HepG2 (cell line): Measurements from ENCODE around the gene ARRDC1. TPM values are rescaled to one million over a fixed set of nuclear protein-coding genes. Genes with fewer than 3 reads are reported as not detected.

Source experiments
- CHD2 ChIP-seq: IDR thresholded peaks from 2 replicates; pipeline ENCODE4 v1.6.1; 2011; ENCODE audit warnings: low read depth, low read length, improper control_type of control experiment
- GATA4 ChIP-seq: sonication (generic); IDR thresholded peaks from 2 replicates; pipeline ENCODE4 v1.6.1; 2016; ENCODE audit warnings: antibody characterized with exemption, low read depth, borderline replicate concordance
- GTF3A ChIP-seq: sonication (generic); formaldehyde crosslinking; conservative IDR thresholded peaks from 2 replicates; pipeline ENCODE4 v1.4.0; 2020; ENCODE audit warnings: mild to moderate bottlenecking, missing genetic modification reagents
- HOXD1 ChIP-seq: sonication (generic); formaldehyde crosslinking; IDR thresholded peaks from 2 replicates; pipeline ENCODE4 v1.5.0; 2020; ENCODE audit warnings: missing genetic modification reagents
- KDM3A ChIP-seq: IDR thresholded peaks from 2 replicates; pipeline ENCODE4 v1.6.1; 2018; ENCODE audit warnings: low read depth, missing compliant biosample characterization
- MAF1 ChIP-seq: sonication (generic); formaldehyde crosslinking; IDR thresholded peaks from 2 replicates; pipeline ENCODE4 v1.5.0; 2020; ENCODE audit warnings: missing genetic modification reagents, borderline replicate concordance
- MED1 ChIP-seq: sonication (generic); formaldehyde crosslinking; IDR thresholded peaks from 2 replicates; pipeline ENCODE4 v1.4.0; 2020; ENCODE audit warnings: missing genetic modification reagents
- RFXANK ChIP-seq: IDR thresholded peaks from 2 replicates; pipeline ENCODE4 v1.6.1; 2016
- TGIF2 ChIP-seq: IDR thresholded peaks from 2 replicates; pipeline ENCODE4 v1.6.1; 2016; ENCODE audit warnings: control low read depth, missing compliant biosample characterization
- ZBTB7B ChIP-seq: sonication (generic); formaldehyde crosslinking; IDR thresholded peaks from 2 replicates; pipeline ENCODE4 v1.4.0; 2020; ENCODE audit warnings: missing genetic modification reagents
- ZNF7 ChIP-seq: IDR thresholded peaks from 2 replicates; pipeline ENCODE4 v1.6.1; 2016; ENCODE audit warnings: missing biosample characterization, missing genetic modification reagents
- ZNF841 ChIP-seq: sonication (generic); formaldehyde crosslinking; IDR thresholded peaks from 2 replicates; pipeline ENCODE4 v1.8.1; 2023; ENCODE audit warnings: missing genetic modification reagents, borderline replicate concordance
- polyA plus RNA-seq, 8 experiments: library from polyadenylated mRNA; depleted of rRNA in 3 of 8; stranded (reverse) in 7 of 8; unstranded in 1 of 8; fragments of >200 nt; fragmentation: Illumina TruSeq in 4 of 8; extraction: Trizol in 4 of 8; gene quantifications; 2 replicates each; pipeline versions ENCODE4 v1.2.1 to v1.2.3, GENCODE V29; 2011 to 2016; ENCODE audit warnings: low read depth in 4 of 8, missing spikeins in 1 of 8, mixed read lengths in 1 of 8; ENCODE audit not compliant: insufficient read depth in 1 of 8
- total RNA-seq, 5 experiments: library from RNA; depleted of rRNA; stranded (reverse); fragments of >200 nt; fragmentation: Illumina TruSeq; extraction: Trizol; gene quantifications; 2 replicates each; pipeline ENCODE4 v1.2.3, GENCODE V29; 2016; ENCODE audit warnings: low read depth in 1 of 5
- TF ChIP-seq, protein P1 (sequence below): sonication (generic); formaldehyde crosslinking; IDR thresholded peaks from 2 replicates; pipeline ENCODE4 v1.4.0; 2020; ENCODE audit warnings: mild to moderate bottlenecking, missing genetic modification reagents
- TF ChIP-seq, protein P2 (sequence below): sonication (generic); formaldehyde crosslinking; IDR thresholded peaks from 2 replicates; pipeline ENCODE4 v1.4.0; 2020; ENCODE audit warnings: missing genetic modification reagents, mild to moderate bottlenecking, borderline replicate concordance
- TF ChIP-seq, protein P3 (sequence below): sonication (generic); formaldehyde crosslinking; IDR thresholded peaks from 2 replicates; pipeline ENCODE4 v1.4.0; 2020; ENCODE audit warnings: low read depth, missing genetic modification reagents

The ARRDC1 gene
- total and polyA plus RNA-seq, 2 of the 13 experiments (the other 11 are each of a cell fraction or from before 2014, with no cell fraction given), result 21.7 to 44.4 TPM

DNA sequence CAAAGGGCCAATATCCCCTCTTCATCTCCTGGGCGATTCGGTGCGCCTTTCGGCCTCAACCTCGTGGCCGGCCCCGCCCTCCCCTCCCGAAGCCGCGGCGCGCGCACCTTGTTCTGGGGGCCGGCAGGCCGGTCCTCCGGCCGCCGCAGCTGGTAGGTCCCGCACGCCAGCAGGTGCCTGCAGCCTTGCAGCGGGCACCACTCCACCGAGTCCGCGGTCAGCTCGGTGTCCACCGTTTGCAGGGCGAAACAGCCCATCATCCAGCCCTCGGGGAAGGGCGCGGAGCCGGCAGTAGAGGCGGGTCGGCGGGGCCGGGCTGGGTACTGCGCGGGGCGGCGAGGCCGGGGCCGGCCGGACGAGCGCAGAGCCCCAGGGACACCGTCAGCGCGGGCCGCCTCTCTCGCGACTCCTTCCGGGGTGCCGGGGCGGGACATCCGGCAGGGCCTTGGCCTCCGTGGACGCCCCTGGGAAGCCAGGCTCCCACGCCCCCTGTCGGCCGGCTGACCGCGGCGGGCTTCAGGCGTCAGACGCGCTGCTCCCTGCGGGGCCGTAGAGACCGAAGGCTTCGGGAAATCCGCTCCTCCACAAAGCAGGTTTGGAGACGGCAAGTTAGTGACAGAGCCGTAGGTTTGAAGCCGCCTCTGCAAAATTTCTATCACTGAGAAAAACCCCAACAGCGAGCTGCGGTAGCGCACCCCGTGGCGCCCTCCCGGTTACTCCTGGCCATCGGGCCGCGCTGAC is 26.8 kb upstream of the ARRDC1 start, which contains the start of gene DPH7 (continued):
- TF ChIP-seq, protein P1, sequence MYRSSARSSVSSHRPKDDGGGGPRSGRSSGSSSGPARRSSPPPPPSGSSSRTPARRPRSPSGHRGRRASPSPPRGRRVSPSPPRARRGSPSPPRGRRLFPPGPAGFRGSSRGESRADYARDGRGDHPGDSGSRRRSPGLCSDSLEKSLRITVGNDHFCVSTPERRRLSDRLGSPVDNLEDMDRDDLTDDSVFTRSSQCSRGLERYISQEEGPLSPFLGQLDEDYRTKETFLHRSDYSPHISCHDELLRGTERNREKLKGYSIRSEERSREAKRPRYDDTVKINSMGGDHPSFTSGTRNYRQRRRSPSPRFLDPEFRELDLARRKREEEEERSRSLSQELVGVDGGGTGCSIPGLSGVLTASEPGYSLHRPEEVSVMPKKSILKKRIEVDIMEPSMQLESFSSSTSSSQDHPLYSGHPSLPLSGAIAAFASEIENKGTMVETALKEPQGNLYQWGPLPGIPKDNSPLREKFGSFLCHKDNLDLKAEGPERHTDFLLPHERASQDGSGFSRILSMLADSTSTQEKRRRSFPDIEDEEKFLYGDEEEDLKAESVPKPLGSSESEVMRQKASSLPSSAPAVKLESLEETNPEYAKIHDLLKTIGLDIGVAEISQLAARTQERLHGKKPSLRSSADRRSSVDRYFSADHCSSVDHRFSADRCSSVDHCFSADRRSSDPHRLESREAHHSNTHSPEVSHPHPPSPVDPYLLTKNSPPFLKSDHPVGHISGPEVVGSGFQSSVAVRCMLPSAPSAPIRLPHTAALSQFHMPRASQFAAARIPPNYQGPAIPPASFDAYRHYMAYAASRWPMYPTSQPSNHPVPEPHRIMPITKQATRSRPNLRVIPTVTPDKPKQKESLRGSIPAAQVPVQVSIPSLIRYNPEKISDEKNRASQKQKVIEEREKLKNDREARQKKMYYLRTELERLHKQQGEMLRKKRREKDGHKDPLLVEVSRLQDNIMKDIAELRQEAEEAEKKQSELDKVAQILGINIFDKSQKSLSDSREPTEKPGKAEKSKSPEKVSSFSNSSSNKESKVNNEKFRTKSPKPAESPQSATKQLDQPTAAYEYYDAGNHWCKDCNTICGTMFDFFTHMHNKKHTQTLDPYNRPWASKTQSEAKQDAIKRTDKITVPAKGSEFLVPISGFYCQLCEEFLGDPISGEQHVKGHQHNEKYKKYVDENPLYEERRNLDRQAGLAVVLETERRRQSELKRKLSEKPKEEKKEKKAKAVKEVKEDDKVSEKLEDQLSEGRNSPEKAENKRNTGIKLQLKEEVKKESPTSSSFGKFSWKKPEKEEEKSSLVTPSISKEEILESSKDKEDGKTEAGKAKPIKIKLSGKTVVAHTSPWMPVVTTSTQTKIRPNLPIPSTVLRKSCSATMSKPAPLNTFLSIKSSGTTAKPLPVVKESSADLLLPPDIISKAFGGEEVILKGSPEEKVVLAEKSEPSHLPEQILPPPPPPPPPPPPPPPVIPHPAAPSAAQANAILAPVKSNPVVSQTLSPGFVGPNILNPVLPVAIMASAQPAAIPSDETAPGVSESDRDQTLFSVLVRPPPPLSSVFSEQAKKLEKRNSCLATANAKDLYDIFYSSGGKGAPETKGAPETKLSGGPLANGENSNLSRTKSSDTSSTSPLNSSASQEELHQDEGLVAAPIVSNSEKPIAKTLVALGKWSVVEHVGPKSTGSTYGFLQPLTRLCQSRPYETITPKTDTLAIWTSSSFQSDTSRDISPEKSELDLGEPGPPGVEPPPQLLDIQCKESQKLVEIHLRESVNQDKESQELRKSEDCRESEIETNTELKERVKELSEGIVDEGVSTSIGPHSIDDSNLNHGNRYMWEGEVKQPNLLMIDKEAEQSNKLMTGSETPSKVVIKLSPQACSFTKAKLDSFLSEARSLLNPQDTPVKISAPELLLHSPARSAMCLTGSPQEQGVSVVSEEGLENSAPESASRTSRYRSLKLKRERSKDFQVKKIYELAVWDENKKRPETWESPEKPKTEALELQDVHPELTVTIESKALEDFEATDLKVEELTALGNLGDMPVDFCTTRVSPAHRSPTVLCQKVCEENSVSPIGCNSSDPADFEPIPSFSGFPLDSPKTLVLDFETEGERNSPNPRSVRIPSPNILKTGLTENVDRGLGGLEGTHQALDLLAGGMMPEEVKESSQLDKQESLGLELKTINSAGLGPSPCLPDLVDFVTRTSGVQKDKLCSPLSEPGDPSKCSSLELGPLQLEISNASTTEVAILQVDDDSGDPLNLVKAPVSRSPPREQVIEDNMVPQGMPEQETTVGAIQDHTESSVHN (CRISPR knock-in tag), result no peak
- TF ChIP-seq RFXANK (CRISPR knock-in tag) (0 out of 2 replicates have a peak, but pooled peaks have one; percentile 60), KDM3A (CRISPR knock-in tag) (peak; percentile 81), CHD2 (peak; percentile 67; the same call in 1 of the 2 replicates), ZBTB7B (CRISPR knock-in tag) (peak; percentile 78), GATA4 (no peak), ZNF841 (CRISPR knock-in tag) (peak; percentile 70; the same call in 1 of the 2 replicates), TGIF2 (peak; percentile 15; the same call in 1 of the 2 replicates), MED1 (peak; percentile 75), GTF3A (CRISPR knock-in tag) (no peak), ZNF7 (CRISPR knock-in tag) (no peak), MAF1 (peak; percentile 80), HOXD1 (CRISPR knock-in tag) (peak; percentile 69)
- TF ChIP-seq, protein P2, sequence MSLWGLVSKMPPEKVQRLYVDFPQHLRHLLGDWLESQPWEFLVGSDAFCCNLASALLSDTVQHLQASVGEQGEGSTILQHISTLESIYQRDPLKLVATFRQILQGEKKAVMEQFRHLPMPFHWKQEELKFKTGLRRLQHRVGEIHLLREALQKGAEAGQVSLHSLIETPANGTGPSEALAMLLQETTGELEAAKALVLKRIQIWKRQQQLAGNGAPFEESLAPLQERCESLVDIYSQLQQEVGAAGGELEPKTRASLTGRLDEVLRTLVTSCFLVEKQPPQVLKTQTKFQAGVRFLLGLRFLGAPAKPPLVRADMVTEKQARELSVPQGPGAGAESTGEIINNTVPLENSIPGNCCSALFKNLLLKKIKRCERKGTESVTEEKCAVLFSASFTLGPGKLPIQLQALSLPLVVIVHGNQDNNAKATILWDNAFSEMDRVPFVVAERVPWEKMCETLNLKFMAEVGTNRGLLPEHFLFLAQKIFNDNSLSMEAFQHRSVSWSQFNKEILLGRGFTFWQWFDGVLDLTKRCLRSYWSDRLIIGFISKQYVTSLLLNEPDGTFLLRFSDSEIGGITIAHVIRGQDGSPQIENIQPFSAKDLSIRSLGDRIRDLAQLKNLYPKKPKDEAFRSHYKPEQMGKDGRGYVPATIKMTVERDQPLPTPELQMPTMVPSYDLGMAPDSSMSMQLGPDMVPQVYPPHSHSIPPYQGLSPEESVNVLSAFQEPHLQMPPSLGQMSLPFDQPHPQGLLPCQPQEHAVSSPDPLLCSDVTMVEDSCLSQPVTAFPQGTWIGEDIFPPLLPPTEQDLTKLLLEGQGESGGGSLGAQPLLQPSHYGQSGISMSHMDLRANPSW (CRISPR knock-in tag), result no peak; the same call in 1 of the 2 replicates
- TF ChIP-seq, protein P3, sequence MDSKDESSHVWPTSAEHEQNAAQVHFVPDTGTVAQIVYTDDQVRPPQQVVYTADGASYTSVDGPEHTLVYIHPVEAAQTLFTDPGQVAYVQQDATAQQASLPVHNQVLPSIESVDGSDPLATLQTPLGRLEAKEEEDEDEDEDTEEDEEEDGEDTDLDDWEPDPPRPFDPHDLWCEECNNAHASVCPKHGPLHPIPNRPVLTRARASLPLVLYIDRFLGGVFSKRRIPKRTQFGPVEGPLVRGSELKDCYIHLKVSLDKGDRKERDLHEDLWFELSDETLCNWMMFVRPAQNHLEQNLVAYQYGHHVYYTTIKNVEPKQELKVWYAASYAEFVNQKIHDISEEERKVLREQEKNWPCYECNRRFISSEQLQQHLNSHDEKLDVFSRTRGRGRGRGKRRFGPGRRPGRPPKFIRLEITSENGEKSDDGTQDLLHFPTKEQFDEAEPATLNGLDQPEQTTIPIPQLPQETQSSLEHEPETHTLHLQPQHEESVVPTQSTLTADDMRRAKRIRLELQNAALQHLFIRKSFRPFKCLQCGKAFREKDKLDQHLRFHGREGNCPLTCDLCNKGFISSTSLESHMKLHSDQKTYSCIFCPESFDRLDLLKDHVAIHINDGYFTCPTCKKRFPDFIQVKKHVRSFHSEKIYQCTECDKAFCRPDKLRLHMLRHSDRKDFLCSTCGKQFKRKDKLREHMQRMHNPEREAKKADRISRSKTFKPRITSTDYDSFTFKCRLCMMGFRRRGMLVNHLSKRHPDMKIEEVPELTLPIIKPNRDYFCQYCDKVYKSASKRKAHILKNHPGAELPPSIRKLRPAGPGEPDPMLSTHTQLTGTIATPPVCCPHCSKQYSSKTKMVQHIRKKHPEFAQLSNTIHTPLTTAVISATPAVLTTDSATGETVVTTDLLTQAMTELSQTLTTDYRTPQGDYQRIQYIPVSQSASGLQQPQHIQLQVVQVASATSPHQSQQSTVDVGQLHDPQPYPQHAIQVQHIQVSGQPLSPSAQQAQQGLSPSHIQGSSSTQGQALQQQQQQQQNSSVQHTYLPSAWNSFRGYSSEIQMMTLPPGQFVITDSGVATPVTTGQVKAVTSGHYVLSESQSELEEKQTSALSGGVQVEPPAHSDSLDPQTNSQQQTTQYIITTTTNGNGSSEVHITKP, result no peak
